ENCODE data around the gene CCDC107.
A peak's percentile ranks its signal among the peaks of the same experiment; 100 is the strongest.
"Not testable (repeated sequence)": the region's sequence is repeated elsewhere in the genome, so short reads cannot be mapped to it uniquely, and the experiment has no call there.

Gene CCDC107

DNA sequence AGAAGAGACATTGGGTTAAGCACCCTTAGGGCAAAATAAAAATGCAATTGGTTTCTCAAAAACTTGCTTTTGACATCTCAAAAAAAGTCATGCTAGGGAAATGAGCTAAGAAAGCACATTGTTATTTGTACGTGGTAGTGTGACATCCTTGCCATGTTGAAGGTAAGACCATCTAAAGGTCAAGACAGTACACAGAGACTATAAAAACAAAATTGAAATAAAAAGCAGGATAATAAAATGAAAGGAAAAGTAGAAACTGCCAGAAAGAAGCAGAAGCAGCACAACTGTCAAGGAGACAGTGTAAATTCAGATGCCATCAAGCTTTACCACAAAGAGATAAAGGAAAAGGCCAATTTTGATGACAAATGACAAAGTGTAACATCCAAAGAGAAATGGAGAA lies 18.9 kb upstream of the CCDC107 start:
- DNase-seq: not testable (repeated sequence)

- no peak for DNase-seq
Observed at GRCh38 chr9:35639631-35640030, 18.5 kb upstream of the CCDC107 start.

GRCh38 chr9:35640431-35640830 lies 17.7 kb upstream of the CCDC107 start:
- not testable (repeated sequence) for DNase-seq

DNA sequence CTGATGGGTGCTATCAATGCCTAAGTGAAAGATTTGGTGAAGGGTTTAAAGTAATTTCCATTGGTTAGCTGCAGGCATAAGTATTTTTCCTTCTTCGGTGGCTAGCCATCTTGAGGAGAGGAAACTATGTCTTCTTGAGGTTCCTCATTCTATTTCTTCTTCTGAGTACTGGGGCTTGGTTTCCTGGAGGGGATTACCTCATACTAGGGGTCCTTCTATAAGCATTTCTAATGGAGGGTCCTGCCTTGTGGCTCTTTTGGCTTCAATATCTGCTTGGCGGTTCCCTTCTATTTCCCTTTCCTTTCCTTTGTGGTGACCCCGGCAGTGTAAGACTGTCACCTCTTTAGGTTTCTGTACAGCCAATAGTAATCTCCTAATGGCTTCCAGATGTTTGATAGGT lies 16.6 kb upstream of the CCDC107 start:
- DNase-seq: not testable (repeated sequence)

GRCh38 chr9:35643046-35643445 lies 15.0 kb upstream of the CCDC107 start:
- no peak for DNase-seq

- not testable (repeated sequence) for DNase-seq
Observed at GRCh38 chr9:35645736-35646135, 12.4 kb upstream of the CCDC107 start.

GRCh38 chr9:35646153-35646532 lies 11.9 kb upstream of the CCDC107 start:
- peak; percentile 13 for DNase-seq

- DNase-seq: peak; percentile 72
Observed at GRCh38 chr9:35646533-35647265, 11.4 kb upstream of the CCDC107 start.

GRCh38 chr9:35649431-35650340 lies 8.4 kb upstream of the CCDC107 start:
- no peak for DNase-seq

DNA sequence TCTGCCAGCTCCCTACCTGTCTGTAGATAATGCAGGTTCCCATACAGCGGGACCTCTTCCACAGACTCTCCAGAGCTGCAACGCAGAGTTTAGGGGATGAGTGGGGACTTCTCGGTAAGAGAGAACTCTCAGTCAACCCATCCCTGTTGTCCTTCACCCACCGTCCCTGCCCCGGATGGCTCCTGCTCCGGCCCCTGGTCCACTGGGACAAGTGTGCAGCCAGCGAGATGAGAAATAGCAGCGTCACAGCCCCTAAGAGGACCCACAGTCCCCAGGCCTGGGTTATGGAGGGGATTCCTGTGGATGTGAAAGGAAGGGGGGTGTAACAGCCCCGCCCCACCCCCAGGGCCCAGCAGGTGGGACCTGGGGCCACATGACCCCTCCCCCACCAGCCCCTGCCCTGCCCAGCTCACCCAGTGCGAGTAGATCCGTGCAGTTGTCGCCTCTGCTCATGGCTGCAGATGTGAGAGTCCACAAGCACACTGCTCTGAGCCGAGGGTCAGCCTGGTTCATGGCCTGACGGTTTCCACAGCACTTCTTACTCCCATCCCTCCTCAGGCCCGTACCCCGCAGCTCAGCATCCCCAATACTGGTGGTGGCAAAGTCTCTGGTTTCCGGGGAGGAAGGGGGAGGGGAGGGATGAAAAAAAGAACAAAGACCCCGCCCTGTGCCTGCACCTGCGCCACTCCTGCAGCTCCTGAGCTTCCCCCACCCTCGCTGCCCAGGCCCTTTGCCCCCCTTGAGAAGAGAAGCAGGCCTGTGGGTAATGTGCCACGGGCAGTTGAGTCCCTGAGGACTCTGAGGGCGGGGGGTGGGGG lies 7.5 kb upstream of the CCDC107 start, which contains the start of gene SIT1:
SIT1 (minus strand) TSS at position 591 of the 818 bp plus-strand sequence; CDS start at position 513, 78 bp downstream.
- no peak for DNase-seq

- no peak for DNase-seq
Observed at GRCh38 chr9:35651956-35652828, 5.9 kb upstream of the CCDC107 start.

DNA sequence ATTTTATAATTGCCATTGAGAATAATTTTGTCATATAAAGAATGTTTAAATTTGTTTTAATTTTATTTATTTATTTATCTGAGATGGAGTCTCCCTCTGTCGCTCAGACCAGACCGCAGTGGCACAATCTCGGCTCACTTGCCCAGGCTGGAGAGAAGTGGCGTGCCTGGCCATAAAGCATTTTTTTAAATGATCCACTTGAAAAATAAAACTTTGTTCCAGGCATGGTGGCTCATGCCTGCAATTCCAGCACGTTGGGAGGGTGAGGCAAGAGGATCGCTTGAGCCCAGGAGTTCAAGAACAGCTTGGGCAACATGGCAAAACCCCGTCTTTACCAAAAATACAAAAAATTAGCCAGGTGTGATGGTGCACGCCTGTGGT lies 5.3 kb upstream of the CCDC107 start:
- no peak for DNase-seq

DNA sequence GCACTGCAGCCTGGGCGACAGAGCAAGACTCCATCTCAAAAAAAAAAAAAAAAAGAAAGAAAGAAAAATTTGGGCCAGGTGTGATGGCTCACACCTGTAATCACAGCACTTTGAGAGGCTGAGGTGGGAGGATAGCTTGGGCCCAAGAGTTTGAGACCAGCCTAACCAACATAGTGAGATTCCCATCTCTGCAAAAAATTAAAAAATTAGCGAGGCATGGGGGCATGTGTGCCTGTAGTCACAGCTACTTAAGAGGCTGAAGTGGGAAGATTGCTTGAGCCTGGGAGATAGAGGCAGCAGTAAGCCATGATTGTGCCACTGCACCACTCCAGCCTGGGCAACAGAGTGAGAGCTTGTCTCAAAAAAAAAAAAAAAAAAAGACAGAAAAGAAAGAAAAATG lies 4.5 kb upstream of the CCDC107 start:
- DNase-seq: no peak

GRCh38 chr9:35656348-35656747 lies 1.7 kb upstream of the CCDC107 start:
- no peak for DNase-seq

GRCh38 chr9:35656831-35657545 lies 1.1 kb upstream of the CCDC107 start:
- no peak for DNase-seq

DNA sequence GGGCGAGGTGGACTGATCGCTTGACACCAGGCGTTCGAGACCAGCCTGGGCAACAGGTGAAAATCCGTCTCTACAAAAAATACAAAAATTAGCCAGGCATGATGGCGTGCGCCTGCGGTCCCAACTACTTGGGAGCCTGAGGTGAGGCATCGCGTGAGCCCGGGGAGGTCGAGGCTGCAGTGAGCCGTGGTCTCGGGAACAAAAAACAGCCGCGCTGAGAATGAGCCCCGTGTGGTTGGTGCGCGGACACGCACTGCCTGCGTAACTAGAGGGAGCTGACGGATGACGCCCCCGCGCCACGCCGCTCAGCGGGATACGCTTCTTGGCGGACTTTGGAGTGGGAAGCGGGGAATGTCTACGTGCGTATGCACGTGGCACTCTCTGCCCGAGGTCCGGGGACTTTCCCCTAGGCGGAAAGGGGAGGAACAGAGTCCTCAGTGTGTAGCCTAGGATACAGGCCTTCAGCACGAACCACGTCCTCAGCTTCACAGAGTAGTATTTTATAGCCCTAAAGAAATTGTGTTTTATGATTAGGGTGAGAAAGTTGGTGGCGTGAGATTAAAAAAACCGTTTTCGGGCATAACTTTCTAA lies 451 bp upstream of the CCDC107 start, which contains the start of gene RMRP:
RMRP (minus strand) TSS at position 474 of the 591 bp plus-strand sequence.
- DNase-seq: peak; percentile 99

- no peak for DNase-seq
Observed at GRCh38 chr9:35658968-35659220, 802 bp downstream of the CCDC107 start.

GRCh38 chr9:35659340-35659739 lies 1.2 kb downstream of the CCDC107 start:
- peak; percentile 23 for DNase-seq

DNA sequence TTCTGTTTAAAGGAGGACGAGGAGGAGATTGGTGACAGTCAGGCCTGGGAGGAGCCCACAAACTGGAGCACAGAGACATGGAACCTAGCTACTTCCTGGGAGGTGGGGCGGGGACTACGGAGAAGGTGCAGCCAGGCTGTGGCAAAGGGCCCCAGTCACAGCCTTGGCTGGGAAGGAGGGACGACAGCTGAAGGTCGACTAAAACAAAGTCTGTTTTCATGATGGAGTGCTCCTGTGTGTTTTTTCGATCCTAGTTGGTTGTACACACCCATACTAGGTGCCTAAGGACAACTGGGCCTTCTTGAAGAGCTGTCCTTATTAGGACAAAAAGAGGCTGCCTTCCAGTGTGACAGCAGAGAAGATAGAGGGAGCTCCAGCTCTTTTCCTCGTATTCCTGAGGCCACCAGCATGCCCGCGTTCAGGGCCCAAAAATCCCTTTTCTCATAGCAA lies 2.9 kb downstream of the CCDC107 start:
- DNase-seq: no peak

- no peak for DNase-seq
Observed at GRCh38 chr9:35661756-35662350, 3.8 kb downstream of the CCDC107 start.

DNA sequence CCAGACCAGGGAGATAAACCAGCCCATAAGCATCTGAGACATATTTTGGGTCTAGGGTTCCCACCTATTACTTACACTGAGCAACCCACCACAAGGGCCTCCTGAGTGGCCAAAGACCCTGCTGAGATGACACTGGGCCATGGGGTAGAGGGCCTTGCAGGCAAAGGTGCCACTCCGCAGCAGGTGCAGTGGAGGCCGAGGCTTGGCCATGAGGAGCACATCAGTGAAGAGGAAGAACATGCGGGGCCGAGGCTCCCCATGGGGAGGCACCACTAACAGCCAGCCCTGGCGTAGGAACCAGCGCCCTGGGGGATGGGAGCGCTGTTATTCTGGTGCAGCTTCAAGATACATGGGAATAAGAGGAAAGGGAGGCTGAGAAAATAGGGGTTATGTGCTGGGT lies 4.3 kb downstream of the CCDC107 start:
- no peak for DNase-seq
